CD4-positive, alpha-beta T cell treated with Interleukin-17A for 1 hour (primary cell): ENCODE data around the gene VRK2.
"Not testable (repeated sequence)": the region's sequence is repeated elsewhere in the genome, so short reads cannot be mapped to it uniquely, and the experiment has no call there.

ENCODE experiments used
- DNase-seq: peaks from one replicate; pipeline ENCODE4 v3.0.0-alpha.2; 2020

Gene VRK2

GRCh38 chr2:58110765-58111164 is 64.2 kb downstream of the VRK2 start:
- no peak for DNase-seq

DNA sequence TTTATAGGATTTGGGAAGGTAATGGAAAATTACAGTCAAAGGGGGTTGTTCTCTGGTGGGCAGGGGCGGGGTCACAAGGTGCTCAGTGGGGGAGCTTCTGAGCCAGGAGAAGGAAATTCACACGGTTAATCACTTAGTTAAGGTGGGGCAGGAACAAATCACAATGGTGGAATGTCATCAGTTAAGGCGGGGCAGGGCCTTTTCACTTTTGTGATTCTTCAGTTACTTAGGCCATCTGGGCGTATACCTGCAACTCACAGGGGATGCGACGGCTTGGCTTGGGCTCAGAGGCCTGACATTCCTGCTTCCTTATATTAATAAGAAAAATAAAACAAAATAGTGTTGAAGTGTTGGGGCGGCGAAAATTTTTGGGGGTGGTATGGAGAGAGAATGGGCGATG is 67.0 kb downstream of the VRK2 start:
- DNase-seq: not testable (repeated sequence)

- DNase-seq: no peak
Observed at GRCh38 chr2:58120626-58121229, 74.1 kb downstream of the VRK2 start.

- DNase-seq: no peak
Observed at GRCh38 chr2:58122040-58122439, 75.4 kb downstream of the VRK2 start.

- no peak for DNase-seq
Observed at GRCh38 chr2:58122540-58122939, 75.9 kb downstream of the VRK2 start.

GRCh38 chr2:58127111-58127510 is 80.5 kb downstream of the VRK2 start:
- no peak for DNase-seq

DNA sequence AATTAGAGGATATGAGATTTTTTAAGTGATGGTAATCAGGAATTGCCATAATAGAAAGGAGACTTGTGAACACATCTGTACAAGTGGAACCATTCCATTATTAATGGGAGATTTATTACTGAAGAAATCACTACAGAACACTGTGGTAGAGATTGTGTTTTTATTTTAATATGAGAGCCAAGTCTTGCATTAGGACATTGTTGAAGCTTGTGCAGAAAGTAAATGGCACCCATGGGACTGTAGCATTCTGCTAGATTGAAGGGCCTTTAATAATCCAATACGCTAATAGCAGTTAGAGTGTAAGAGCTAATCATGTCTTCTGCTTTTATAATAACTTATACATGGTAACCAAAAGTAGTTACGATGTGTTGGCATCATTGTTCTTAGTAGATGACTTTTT is 83.6 kb downstream of the VRK2 start:
- no peak for DNase-seq

DNA sequence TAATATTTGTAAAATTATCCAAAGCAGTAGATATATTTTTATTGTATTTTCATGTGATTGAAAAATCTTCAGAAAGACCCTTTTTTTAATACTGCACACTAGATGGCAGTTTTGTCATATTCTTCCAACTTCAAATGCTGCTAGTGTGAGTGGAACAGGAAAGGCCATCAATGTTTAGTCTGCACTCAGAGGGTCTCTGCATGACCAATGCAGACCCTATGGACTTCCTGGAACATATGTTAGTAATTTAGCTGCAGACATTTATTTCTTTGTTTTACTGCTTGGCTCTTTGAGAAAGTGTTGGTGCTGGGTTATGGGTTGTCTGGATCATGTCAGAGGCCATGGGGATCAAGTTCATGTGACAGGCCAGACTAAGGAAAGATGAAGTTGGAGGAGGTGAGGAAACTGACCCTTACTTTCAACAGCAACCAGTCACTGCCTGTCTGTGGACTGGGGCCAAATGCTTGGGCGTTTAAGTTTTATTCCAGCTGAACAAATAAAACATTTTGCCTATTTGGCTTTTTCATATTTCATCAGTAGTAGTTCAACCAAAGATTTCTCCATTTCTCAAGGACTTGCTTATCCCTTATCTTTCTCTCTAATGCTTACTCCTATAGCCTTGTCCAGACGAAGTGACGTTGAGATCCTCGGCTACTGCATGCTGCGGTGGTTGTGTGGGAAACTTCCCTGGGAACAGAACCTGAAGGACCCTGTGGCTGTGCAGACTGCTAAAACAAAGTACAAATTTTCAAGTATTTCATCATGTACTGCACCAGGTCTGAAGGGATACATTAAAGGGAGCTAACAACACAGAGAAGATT is 84.8 kb downstream of the VRK2 start:
- no peak for DNase-seq

DNA sequence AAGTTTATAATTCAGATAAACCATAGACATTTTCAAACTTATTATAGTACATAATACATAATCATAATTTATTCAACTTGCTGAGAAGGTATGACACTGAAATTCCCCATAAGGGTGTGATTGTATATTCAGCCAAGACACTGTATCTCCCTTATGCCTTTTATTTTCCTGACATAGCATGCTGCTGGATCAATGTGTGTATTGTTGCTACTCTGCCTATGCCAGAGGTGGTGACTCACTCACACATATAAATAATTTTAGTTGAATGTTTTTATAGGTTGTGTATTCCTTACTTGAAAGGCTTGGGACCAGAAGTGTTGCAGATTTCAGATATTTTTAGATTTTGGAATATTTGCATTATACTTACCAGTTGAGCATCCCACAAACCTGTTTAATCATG is 86.8 kb downstream of the VRK2 start:
- no peak for DNase-seq

GRCh38 chr2:58135861-58136260 is 89.3 kb downstream of the VRK2 start:
- no peak for DNase-seq

DNA sequence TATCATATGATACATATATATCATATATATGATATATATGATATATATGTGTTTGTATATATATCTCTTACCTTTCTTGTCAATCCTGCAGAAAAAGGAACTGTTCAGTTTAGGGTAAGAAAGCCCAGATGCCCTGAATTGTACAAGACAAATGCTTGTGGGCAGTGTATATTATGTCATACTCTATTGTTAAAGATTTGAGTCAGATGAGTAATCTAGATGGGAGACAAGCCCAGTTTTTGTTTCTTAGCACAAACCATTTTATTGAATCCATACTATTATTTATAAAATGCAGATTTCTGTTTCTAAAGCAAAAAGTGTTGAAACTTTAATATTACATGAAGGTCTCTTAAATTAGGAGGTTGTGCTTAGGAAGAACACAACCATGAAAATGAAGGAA is 90.6 kb downstream of the VRK2 start:
- DNase-seq: no peak

DNA sequence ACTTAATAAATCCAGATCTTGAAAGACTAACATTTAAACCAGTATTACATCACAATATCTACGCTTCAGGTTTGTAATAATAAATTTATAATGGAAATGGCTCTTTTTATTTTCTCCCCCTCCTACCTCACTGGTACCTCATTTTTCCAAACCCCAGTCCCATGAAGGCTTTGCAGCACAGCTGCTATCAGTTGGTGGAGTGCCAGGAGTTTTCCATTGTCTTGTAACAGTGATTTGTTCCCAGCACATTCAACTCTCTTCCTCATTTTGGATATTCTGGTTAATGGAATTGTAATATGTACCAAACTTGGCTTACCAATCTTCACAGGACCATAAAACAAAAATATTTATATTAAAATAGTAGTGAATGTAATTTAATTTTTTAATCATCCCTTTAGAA is 91.2 kb downstream of the VRK2 start:
- DNase-seq: no peak

- DNase-seq: no peak
Observed at GRCh38 chr2:58138396-58139030, 91.9 kb downstream of the VRK2 start.

DNA sequence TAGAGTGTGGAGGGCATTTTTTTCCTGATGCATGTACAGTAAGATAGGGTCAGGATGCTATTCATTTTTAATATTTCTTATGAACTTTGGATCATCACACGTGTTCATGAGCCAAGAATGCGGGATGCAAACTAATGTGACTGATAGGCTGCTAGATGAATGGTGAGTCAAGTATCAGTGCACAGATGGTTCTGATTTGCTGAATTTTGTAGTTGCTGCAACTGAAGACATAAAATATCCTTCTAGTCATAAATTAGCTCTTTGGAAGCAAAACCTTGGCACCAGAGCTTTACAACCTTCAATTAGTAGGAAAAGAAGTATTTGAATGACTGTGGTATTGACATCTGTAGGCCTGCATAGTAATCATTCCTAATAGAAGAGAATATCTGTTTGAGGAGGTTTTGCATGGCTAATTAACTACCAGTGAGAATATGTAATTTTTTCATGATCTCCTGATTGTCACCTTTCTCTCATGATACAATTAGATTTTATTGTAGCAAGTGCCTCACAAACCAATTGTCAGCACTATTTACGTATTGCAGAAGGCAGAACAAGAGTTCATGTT is 94.0 kb downstream of the VRK2 start:
- DNase-seq: no peak

DNA sequence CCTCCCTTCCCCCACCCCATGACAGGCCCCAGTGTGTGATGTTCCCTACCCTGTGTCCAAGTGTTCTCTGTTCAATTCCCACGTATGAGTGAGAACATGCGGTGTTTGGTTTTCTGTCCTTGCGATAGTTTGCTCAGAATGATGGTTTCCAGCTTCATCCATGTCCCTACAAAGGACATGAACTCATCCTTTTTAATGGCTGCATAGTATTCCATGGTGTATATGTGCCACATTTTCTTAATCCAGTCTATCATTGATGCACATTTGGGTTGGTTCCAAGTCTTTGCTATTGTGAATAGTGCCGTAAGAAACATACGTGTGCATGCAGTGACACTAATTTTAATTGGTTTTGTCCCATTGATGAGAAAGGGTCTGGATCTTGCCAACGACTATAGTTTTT is 99.2 kb downstream of the VRK2 start:
- DNase-seq: not testable (repeated sequence)

- no peak for DNase-seq
Observed at GRCh38 chr2:58146707-58147106, 100.1 kb downstream of the VRK2 start.

DNA sequence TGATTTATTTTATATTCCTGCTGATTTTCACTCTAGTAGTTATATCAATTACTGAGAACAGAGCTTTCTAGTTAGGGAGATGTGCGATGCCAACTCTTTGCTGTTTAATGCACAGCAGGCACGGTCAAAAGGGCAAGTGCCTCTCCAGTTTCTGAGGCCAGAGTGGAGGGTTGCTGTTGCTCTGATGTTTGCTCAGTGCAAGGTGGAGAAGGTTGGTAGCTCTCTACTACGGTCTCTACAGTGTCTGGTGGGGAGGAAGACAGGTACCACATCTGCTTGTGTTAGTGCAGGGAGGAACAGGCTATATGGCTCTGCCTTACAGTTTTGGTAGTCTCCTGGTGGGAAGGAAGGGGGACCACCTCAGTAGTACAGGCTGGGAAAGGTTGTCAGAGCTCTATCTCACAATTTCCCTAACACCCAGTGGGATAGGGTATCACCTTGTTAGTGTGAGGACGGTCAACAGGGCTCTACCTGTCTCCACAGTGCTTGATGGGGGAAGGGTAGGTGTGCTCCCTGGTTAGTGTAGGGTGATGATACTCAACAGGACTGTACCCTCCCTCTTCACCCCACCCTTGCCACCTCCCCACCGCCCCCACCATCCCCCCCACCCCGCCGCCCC is 108.7 kb downstream of the VRK2 start:
- no peak for DNase-seq

DNA sequence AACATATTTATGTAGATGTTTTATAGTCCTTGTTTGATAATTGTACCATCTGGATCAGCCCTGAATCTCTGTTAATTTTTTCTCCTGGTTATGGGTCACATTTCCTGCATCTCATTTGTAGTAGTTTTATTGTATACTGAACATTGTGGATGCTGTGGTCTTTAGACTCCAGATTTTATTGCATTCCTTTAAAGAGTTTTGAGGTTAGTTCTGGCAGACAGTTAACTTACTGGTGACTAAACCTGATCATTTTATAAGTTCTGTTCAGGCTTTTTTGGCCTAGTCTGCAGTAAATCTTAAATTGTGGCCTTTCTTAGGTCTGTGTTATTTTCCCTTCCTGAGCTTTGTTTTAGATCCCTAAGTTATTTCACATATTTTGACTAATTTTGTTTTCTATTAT is 110.2 kb downstream of the VRK2 start:
- DNase-seq: no peak

GRCh38 chr2:58157754-58158153 is 111.1 kb downstream of the VRK2 start:
- no peak for DNase-seq

GRCh38 chr2:58158481-58158880 is 111.9 kb downstream of the VRK2 start:
- DNase-seq: no peak

DNA sequence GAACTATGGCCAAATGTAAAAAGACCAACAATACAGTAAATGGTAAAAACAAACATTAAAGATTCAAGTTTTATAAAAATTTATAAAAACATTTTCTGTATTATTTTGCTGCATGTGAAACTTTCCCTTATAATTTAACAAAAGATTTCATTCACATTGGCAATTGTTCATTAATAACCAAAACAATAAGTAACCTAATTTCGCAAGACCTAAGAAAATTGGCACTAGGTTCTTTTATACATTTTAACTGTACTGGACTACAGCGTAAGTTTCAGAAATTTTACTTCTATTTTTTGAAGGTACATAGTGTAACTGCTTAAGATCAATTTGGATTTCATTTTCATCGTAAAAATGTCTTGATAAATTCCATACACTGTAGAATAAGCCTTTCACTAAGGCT is 117.3 kb downstream of the VRK2 start:
- DNase-seq: no peak

- DNase-seq: not testable (repeated sequence)
Observed at GRCh38 chr2:58168130-58168529, 121.5 kb downstream of the VRK2 start.

GRCh38 chr2:58169845-58170244 is 123.2 kb downstream of the VRK2 start:
- not testable (repeated sequence) for DNase-seq
